Measurements from ENCODE around the gene TICRR.

GRCh38 chr15:89628806-89629715 is 53.8 kb downstream of the TICRR start:
- TF ChIP-seq NR2C2 (CRISPR knock-in tag; IDR thresholded peaks at IDR 0.05), result no peak
- no peak for TF ChIP-seq FOXK1 (CRISPR knock-in tag; IDR thresholded peaks at IDR 0.05)

All from WTC11 (cell line).